ENCODE results near the gene COX14. TPM values are rescaled to one million over a fixed set of nuclear protein-coding genes. Genes with fewer than 3 reads are reported as not detected.

The COX14 gene
- total RNA-seq, 5 donors from 2014 or later (not counting 1 experiment from before 2014, with no cell fraction given), result 38.0 to 49.9 (median 43.9) TPM

- peaks cover 3 to 21% (median 19%) of the 10 kb centered on the region in 3 donors for H3K4me1 Mint-ChIP-seq
- no peak overlapping the region for H3K4me3 ChIP-seq (ENCODE audit: control insufficient read depth in 1 of 2, extremely low read depth in 1 of 2, low read length in 1 of 2)
- no peak for DNase-seq
- H3K27me3 Mint-ChIP-seq, result peaks cover 0 to 3% of the 10 kb centered on the region in 2 donors
- H3K27me3 ChIP-seq (replicated peaks in 1 of 2; ENCODE audit: control insufficient read depth in 2 of 2, extremely low read depth in 1 of 2, insufficient read depth in 2 of 2, low read length in 1 of 2), result peaks cover 0 to 18% of the 10 kb centered on the region in 2 experiments
- no peak overlapping the region for H3K27ac ChIP-seq (ENCODE audit: low read length)
- H3K9me3 Mint-ChIP-seq, result no peaks in the 10 kb centered on the region
- ChIA-PET CTCF (interaction anchor here (0.7 to 2.8 kb wide), 5 partner anchors 18 to 402 kb away, joined by 3 to 6 read pairs (median 3); no protein-coding TSS in a partner anchor), POLR2A (no interaction called here)
- H3K4me1 ChIP-seq (ENCODE audit: control insufficient read depth in 1 of 2, extremely low read depth in 1 of 2, insufficient read depth in 2 of 2, low read length in 2 of 2), result peaks cover 0 to 16% of the 10 kb centered on the region in 2 experiments
- no peak overlapping the region for H3K4me3 Mint-ChIP-seq
- WGBS (ENCODE audit: insufficient coverage), result 90% methylated on average over 11 of the region's 17 CpGs
- H3K36me3 Mint-ChIP-seq, result no peaks in the 10 kb centered on the region
- H3K27ac Mint-ChIP-seq, result no peak overlapping the region
- no peak for ATAC-seq (replicated peaks in 1 of 4)
- no peaks in the 10 kb centered on the region for H3K36me3 ChIP-seq (ENCODE audit: control insufficient read depth in 2 of 2, extremely low read depth in 1 of 2, insufficient read depth in 1 of 2, low read length in 1 of 2)
- H3K9me3 ChIP-seq, result no peaks in the 10 kb centered on the region
Observed at GRCh38 chr12:50107416-50108268, 4.4 kb upstream of the COX14 start.

- Histone ChIP-seq H3K4me3 (ENCODE audit: control insufficient read depth in 1 of 2, extremely low read depth in 1 of 2, low read length in 1 of 2) (no peak overlapping the region), H3K36me3 (ENCODE audit: control insufficient read depth in 2 of 2, extremely low read depth in 1 of 2, insufficient read depth in 1 of 2, low read length in 1 of 2) (no peaks in the 10 kb centered on the region), H3K9me3 (no peaks in the 10 kb centered on the region), H3K4me1 (ENCODE audit: control insufficient read depth in 1 of 2, extremely low read depth in 1 of 2, insufficient read depth in 2 of 2, low read length in 2 of 2) (peaks cover 2 to 33% of the 10 kb centered on the region in 2 experiments), H3K27ac (ENCODE audit: low read length) (no peak overlapping the region), H3K27me3 (replicated peaks in 1 of 2; ENCODE audit: control insufficient read depth in 2 of 2, extremely low read depth in 1 of 2, insufficient read depth in 2 of 2, low read length in 1 of 2) (peaks cover 0 to 16% of the 10 kb centered on the region in 2 experiments)
- ATAC-seq (replicated peaks in 1 of 4), result no peak
- peaks cover 14 to 31% (median 29%) of the 10 kb centered on the region in 3 donors for H3K4me1 Mint-ChIP-seq
- 79% methylated on average over 3 of the region's 3 CpGs for WGBS (ENCODE audit: insufficient coverage)
- peaks cover under 1% of the 10 kb centered on the region for H3K36me3 Mint-ChIP-seq
- H3K4me3 Mint-ChIP-seq, result no peak overlapping the region
- H3K27ac Mint-ChIP-seq, result no peak overlapping the region
- peaks cover 0 to 3% of the 10 kb centered on the region in 2 donors for H3K27me3 Mint-ChIP-seq
- H3K9me3 Mint-ChIP-seq, result no peaks in the 10 kb centered on the region
- DNase-seq, result no peak
- POLR2A ChIA-PET, result no interaction called here
- CTCF ChIA-PET, result interaction anchor here (0.6 to 4.6 kb wide), 7 partner anchors 9 to 58 kb away, joined by 3 to 94 read pairs (median 4); partner anchors contain the start of genes CERS5 (in 1 of the 2) and SMARCD1 (in 1 of the 2)
Observed at GRCh38 chr12:50109319-50109718, 2.7 kb upstream of the COX14 start.

DNA sequence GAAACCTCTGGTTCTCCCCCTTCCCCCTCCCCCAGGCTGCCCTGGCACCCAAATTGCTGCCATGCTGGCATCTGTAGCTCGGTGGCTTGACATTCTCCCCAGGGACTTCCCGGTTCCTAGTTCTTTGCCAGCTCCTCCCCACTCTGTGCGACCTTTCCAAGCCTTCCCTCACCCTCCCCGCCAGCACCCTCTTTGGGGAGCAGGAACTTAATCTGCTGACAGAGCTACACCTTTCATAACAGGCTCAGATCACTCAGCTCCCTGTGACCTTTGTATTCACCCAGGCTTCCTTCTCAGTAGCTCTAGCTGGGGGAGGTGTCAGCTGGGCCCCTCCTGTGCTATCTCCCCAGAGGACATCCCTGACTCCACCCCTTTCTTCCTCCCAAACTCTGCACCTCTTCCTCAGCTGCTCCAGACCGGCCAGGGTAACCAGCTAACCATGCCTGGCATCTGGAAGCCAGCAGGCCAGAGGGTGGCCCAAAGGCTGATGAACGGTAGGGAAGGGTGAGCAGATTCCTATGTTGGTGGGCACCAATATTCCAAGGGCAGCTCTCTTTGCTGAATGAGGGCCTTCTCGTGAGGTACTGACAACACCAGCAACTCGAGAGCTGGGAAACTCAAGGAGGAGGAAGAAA lies 1.8 kb upstream of the COX14 start:
- H3K9me3 Mint-ChIP-seq, result no peaks in the 10 kb centered on the region
- peaks cover 16 to 34% (median 33%) of the 10 kb centered on the region in 3 donors for H3K4me1 Mint-ChIP-seq
- DNase-seq (no peak), ATAC-seq (replicated peaks in 1 of 4) (no peak)
- Histone ChIP-seq H3K27me3 (replicated peaks in 1 of 2; ENCODE audit: control insufficient read depth in 2 of 2, extremely low read depth in 1 of 2, insufficient read depth in 2 of 2, low read length in 1 of 2) (peaks cover 0 to 7% of the 10 kb centered on the region in 2 experiments), H3K36me3 (ENCODE audit: control insufficient read depth in 2 of 2, extremely low read depth in 1 of 2, insufficient read depth in 1 of 2, low read length in 1 of 2) (no peaks in the 10 kb centered on the region), H3K4me1 (ENCODE audit: control insufficient read depth in 1 of 2, extremely low read depth in 1 of 2, insufficient read depth in 2 of 2, low read length in 2 of 2) (peaks cover 2 to 40% of the 10 kb centered on the region in 2 experiments), H3K9me3 (no peaks in the 10 kb centered on the region), H3K27ac (ENCODE audit: low read length) (peak overlapping the region; percentile 18), H3K4me3 (ENCODE audit: control insufficient read depth in 1 of 2, extremely low read depth in 1 of 2, low read length in 1 of 2) (no peak overlapping the region)
- WGBS (ENCODE audit: insufficient coverage), result 72% methylated on average over 4 of the region's 8 CpGs
- POLR2A ChIA-PET, result interaction anchor here in 1 of 2 donors (2.5 kb wide), 1 partner anchor 57 kb away, joined by 24 read pairs; the partner anchor contains the start of gene CERS5
- CTCF ChIA-PET, result interaction anchor here (0.6 to 4.6 kb wide), 16 partner anchors 8 to 65 kb away, joined by 3 to 94 read pairs (median 4); partner anchors contain the start of genes CERS5 (in 2 of the 2) and SMARCD1 (in 1 of the 2)
- peak overlapping the region in 2 of 3 donors; percentile 37 to 97 for H3K4me3 Mint-ChIP-seq
- H3K27me3 Mint-ChIP-seq, result peaks cover 0 to 3% of the 10 kb centered on the region in 2 donors
- peaks cover 3% of the 10 kb centered on the region for H3K36me3 Mint-ChIP-seq
- peak overlapping the region; percentile 55 to 79 for H3K27ac Mint-ChIP-seq

DNA sequence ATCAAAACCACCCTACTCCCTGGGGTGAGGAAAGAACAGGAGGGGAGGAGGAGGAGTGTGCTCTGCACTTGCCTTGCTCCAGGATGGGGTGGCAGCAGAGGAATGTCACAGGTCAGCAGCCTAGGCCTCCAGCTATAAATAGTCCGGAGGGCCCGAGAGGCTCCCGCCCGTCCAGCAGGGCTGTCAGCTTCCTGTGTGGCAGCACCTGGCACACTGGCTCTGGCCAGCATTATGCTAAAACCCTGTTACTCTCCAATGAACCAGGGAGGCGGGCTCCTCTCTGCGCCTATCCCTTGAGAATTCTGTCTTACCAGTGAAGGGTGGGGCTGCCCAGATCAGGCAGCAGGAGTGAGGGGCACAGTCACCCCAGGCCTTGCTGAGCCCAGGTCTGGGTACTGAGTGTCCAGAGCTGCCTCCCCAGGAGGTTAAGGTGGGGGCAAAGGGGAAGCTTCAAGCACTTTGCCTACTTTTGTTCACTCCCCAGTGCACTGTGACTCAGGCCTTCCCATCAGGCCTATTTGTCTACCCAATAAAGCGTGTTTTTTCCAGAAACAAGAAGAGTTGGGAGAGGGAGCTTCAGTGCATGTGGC lies 1.2 kb upstream of the COX14 start:
- H3K27me3 Mint-ChIP-seq, result peaks cover 0 to 2% of the 10 kb centered on the region in 2 donors
- peak overlapping the region; percentile 92 to 97 (median 96) for H3K4me3 Mint-ChIP-seq
- 61% methylated on average over 6 of the region's 7 CpGs for WGBS (ENCODE audit: insufficient coverage)
- ChIA-PET POLR2A (interaction anchor here in 1 of 2 donors (0.6 to 2.5 kb wide), 5 partner anchors 19 to 56 kb away, joined by 3 to 24 read pairs (median 10); partner anchors contain the start of genes CERS5 and SMARCD1), CTCF (interaction anchor here (0.5 to 4.6 kb wide), 26 partner anchors 8 to 1258 kb away, joined by 3 to 94 read pairs (median 4); partner anchors contain the start of genes CERS5 (in 2 of the 2), SMARCD1 (in 2 of the 2), DDX23 (in 1 of the 2) and LIMA1 (in 1 of the 2))
- peak overlapping the region; percentile 92 to 96 for H3K27ac Mint-ChIP-seq
- peak in 1 of 35 experiments; percentile 11 for DNase-seq
- no peaks in the 10 kb centered on the region for H3K9me3 Mint-ChIP-seq
- H3K4me1 ChIP-seq (ENCODE audit: control insufficient read depth in 1 of 2, extremely low read depth in 1 of 2, insufficient read depth in 2 of 2, low read length in 2 of 2), result peaks cover 2 to 44% of the 10 kb centered on the region in 2 experiments
- peaks cover 3% of the 10 kb centered on the region for H3K36me3 Mint-ChIP-seq
- peak overlapping the region in 1 of 2 donors; percentile 39 for H3K4me3 ChIP-seq (ENCODE audit: control insufficient read depth in 1 of 2, extremely low read depth in 1 of 2, low read length in 1 of 2)
- peak overlapping the region; percentile 18 for H3K27ac ChIP-seq (ENCODE audit: low read length)
- H3K4me1 Mint-ChIP-seq, result peaks cover 22 to 40% (median 39%) of the 10 kb centered on the region in 3 donors
- no peak for ATAC-seq (replicated peaks in 1 of 4)
- H3K9me3 ChIP-seq, result no peaks in the 10 kb centered on the region
- peaks cover 0 to 5% of the 10 kb centered on the region in 2 donors for H3K36me3 ChIP-seq (ENCODE audit: control insufficient read depth in 2 of 2, extremely low read depth in 1 of 2, insufficient read depth in 1 of 2, low read length in 1 of 2)
- peaks cover 0 to under 1% of the 10 kb centered on the region in 2 experiments for H3K27me3 ChIP-seq (replicated peaks in 1 of 2; ENCODE audit: control insufficient read depth in 2 of 2, extremely low read depth in 1 of 2, insufficient read depth in 2 of 2, low read length in 1 of 2)

- peaks cover 0 to 8% of the 10 kb centered on the region in 2 donors for H3K36me3 ChIP-seq (ENCODE audit: control insufficient read depth in 2 of 2, extremely low read depth in 1 of 2, insufficient read depth in 1 of 2, low read length in 1 of 2)
- no peaks in the 10 kb centered on the region for H3K27me3 ChIP-seq (replicated peaks in 1 of 2; ENCODE audit: control insufficient read depth in 2 of 2, extremely low read depth in 1 of 2, insufficient read depth in 2 of 2, low read length in 1 of 2)
- no peaks in the 10 kb centered on the region for H3K9me3 ChIP-seq
- Mint-ChIP-seq H3K9me3 (no peaks in the 10 kb centered on the region), H3K4me1 (peaks cover 26 to 44% (median 43%) of the 10 kb centered on the region in 3 donors), H3K36me3 (peaks cover 5% of the 10 kb centered on the region), H3K4me3 (peak overlapping the region; percentile 92 to 97 (median 96)), H3K27ac (peak overlapping the region; percentile 92 to 96), H3K27me3 (no peaks in the 10 kb centered on the region)
- peaks cover 2 to 46% of the 10 kb centered on the region in 2 experiments for H3K4me1 ChIP-seq (ENCODE audit: control insufficient read depth in 1 of 2, extremely low read depth in 1 of 2, insufficient read depth in 2 of 2, low read length in 2 of 2)
- peak overlapping the region; percentile 55 for H3K27ac ChIP-seq (ENCODE audit: low read length)
- peak in 1 of 35 experiments; percentile 3 for DNase-seq
- 15% methylated on average over 13 of the region's 19 CpGs for WGBS (ENCODE audit: insufficient coverage)
- POLR2A ChIA-PET, result interaction anchor here in 1 of 2 donors (0.6 to 2.5 kb wide), 6 partner anchors 19 to 110 kb away, joined by 3 to 24 read pairs (median 7); partner anchors contain the start of genes CERS5 and SMARCD1
- CTCF ChIA-PET, result interaction anchor here (0.5 to 6.1 kb wide), 34 partner anchors 13 to 1711 kb away, joined by 3 to 94 read pairs (median 4); partner anchors contain the start of genes CERS5 (in 2 of the 2), SMARCD1 (in 2 of the 2), DDX23 (in 1 of the 2) and LIMA1 (in 1 of the 2)
- peak overlapping the region in 1 of 2 donors; percentile 39 for H3K4me3 ChIP-seq (ENCODE audit: control insufficient read depth in 1 of 2, extremely low read depth in 1 of 2, low read length in 1 of 2)
- no peak for ATAC-seq (replicated peaks in 1 of 4)
Observed at GRCh38 chr12:50111395-50111692, 692 bp upstream of the COX14 start.
